ENCODE measurements around the gene PTCHD1.

GRCh38 chrX:23344904-23345271, 10.2 kb downstream of the PTCHD1 start:
- TF ChIP-seq CTCF (IDR thresholded peaks at IDR 0.05) (no peak), POLR2A (IDR thresholded peaks at IDR 0.05) (no peak)
